Central memory CD8-positive, alpha-beta T cell (primary cell): ENCODE measurements around the gene TRIM34.
"Not testable (repeated sequence)": the region's sequence is repeated elsewhere in the genome, so short reads cannot be mapped to it uniquely, and the experiment has no call there.

Experiments
- ATAC-seq: fragments of 150-1000 bp; cut with Tn5 transposase; replicated peaks from 2 replicates; pipeline ENCODE4 v1.10.0; 2022; ENCODE audit warnings: mild to moderate bottlenecking, moderate FRiP score, moderate number of reproducible peaks; ENCODE audit not compliant: poor library complexity, severe bottlenecking; ENCODE audit errors: extremely low read depth
- DNase-seq, 2 donors: peaks; one replicate each; pipeline ENCODE4 v3.0.0; 2021; ENCODE audit warnings: low spot score in 2 of 2
- H3K27ac Mint-ChIP-seq: one replicate; pipeline ENCODE4 v1.8.0; 2022; ENCODE audit warnings: low read depth, mild to moderate bottlenecking, moderate library complexity, mixed read lengths
- H3K27me3 Mint-ChIP-seq: one replicate; pipeline ENCODE4 v1.8.0; 2022; ENCODE audit warnings: mixed read lengths
- H3K36me3 Mint-ChIP-seq: one replicate; pipeline ENCODE4 v1.8.0; 2022; ENCODE audit warnings: mild to moderate bottlenecking, moderate library complexity, mixed read lengths; ENCODE audit not compliant: insufficient read depth
- H3K4me1 Mint-ChIP-seq: one replicate; pipeline ENCODE4 v1.8.0; 2022; ENCODE audit warnings: mixed read lengths
- H3K4me3 Mint-ChIP-seq: one replicate; pipeline ENCODE4 v1.8.0; 2022; ENCODE audit warnings: mild to moderate bottlenecking, moderate library complexity, mixed read lengths
- H3K9me3 Mint-ChIP-seq: one replicate; pipeline ENCODE4 v1.8.0; 2022; ENCODE audit warnings: mixed read lengths

Gene TRIM34

DNA sequence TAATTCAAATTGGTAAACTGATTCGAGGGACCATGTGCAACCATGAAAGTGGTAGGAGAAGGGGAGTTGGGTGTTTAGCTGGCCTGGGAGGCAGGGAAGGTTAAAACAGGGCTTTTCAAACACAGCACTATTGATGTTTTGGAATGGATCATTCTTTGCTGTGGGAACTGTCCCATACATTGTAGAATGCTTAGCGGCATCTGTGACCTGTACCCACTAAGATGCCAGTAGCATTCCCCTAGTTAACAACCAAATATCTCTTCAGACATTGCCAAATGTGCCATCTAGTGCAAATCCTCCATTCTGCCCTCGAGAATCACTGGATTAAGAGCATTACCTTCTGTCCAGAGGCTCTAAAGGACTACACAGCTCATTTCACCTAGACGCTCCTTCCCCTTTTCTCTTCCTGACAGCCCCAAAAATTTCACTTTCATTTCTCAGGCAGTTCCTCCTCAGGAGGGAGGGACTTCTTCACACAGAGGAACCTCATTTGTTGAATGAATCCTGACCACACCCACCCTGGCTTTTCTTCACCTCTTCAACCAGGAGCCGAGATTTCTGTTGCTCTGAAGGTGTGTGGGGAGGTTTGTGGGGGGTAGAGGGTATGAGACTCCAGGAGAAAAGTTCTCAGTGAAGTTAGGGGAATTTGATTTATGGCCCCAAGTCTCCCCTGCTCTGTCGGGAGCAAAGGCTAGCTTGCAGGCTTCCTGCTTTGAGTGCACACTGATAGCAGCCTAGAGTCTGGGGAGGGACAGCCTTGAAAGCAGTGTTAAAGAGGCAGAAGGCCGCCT lies at the start of gene TRIM34:
TRIM34 (plus strand) TSS at position 513 of the 791 bp plus-strand sequence. CDS start 7,331 bp downstream, outside the sequence.
- peak; percentile 25 to 40 for DNase-seq
- peak; percentile 96 for ATAC-seq
- Mint-ChIP-seq H3K4me3 (peak within 1 kb of the TSS; percentile 81), H3K9me3 (no peaks in the 10 kb centered on the region), H3K4me1 (peaks cover 33% of the 10 kb centered on the region), H3K36me3 (peaks cover 4% of the 10 kb centered on the region), H3K27ac (peak within 1 kb of the TSS; percentile 75), H3K27me3 (no peaks in the 10 kb centered on the region)

GRCh38 chr11:5575152-5575551 lies 49.6 kb upstream of the TRIM34 start:
- H3K27ac Mint-ChIP-seq = no peak overlapping the region
- H3K9me3 Mint-ChIP-seq = no peaks in the 10 kb centered on the region
- H3K27me3 Mint-ChIP-seq = peaks cover 10% of the 10 kb centered on the region
- H3K36me3 Mint-ChIP-seq = no peaks in the 10 kb centered on the region
- DNase-seq (no peak), ATAC-seq (no peak)
- H3K4me3 Mint-ChIP-seq = no peak overlapping the region
- no peaks in the 10 kb centered on the region for H3K4me1 Mint-ChIP-seq

- Mint-ChIP-seq H3K27me3 (no peaks in the 10 kb centered on the region), H3K27ac (no peak overlapping the region), H3K9me3 (no peaks in the 10 kb centered on the region), H3K4me1 (no peaks in the 10 kb centered on the region), H3K4me3 (no peak overlapping the region), H3K36me3 (no peaks in the 10 kb centered on the region)
- ATAC-seq (no peak), DNase-seq (no peak)
Measured at GRCh38 chr11:5577101-5577500, 47.7 kb upstream of the TRIM34 start.

DNA sequence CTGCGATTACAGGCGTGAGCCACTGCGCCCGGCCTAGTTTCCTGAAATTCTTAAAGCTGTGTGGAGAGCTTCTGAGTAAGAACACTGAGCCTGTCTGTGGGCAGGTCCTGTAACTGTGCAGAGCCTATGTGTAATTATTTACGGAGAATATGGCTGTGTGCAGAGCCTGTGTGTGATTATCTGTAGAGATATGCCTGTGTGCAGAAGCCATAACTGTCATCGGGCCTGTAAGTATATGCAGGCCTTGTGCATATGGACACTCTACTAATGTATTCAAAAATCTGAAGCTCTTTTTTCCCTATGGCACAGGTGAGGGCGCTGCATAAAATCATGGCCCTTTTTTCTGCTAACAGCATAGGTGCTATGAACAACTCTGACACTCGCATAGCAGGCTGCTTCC lies 44.2 kb upstream of the TRIM34 start, which contains the start of gene OR52B6:
OR52B6 (plus strand) TSS at position 301 of the 400 bp plus-strand sequence; CDS start at position 301, 0 bp downstream.
- Mint-ChIP-seq H3K4me1 (no peaks in the 10 kb centered on the region), H3K36me3 (no peaks in the 10 kb centered on the region), H3K4me3 (no peak within 1 kb of the TSS), H3K9me3 (no peaks in the 10 kb centered on the region), H3K27ac (no peak within 1 kb of the TSS), H3K27me3 (no peaks in the 10 kb centered on the region)
- no peak for ATAC-seq
- no peak for DNase-seq

DNA sequence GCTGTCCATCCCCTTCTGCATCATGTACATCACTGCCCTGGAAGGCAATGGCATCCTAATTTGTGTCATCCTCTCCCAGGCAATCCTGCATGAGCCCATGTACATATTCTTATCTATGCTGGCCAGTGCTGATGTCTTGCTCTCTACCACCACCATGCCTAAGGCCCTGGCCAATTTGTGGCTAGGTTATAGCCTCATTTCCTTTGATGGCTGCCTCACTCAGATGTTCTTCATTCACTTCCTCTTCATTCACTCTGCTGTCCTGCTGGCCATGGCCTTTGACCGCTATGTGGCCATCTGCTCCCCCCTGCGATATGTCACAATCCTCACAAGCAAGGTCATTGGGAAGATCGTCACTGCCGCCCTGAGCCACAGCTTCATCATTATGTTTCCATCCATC lies 43.8 kb upstream of the TRIM34 start:
- Mint-ChIP-seq H3K27ac (no peak overlapping the region), H3K9me3 (no peaks in the 10 kb centered on the region)

DNA sequence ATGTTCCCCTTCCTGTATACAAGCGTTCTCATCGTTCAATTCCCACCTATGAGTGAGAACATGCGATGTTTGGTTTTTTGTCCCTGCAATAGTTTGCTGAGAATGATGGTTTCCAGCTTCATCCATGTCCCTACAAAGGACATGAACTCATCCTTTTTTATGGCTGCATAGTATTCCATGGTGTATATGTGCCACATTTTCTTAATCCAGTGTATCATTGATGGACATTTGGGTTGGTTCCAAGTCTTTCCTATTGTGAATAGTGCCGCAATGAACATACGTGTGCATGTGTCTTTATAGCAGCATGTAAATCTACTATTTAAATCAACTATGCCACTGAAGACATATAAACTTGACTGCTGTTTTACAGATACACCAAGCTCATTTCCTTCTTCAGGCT lies 40.3 kb upstream of the TRIM34 start:
- not testable (repeated sequence) for H3K4me3 Mint-ChIP-seq, ATAC-seq, H3K9me3 Mint-ChIP-seq, H3K27me3 Mint-ChIP-seq, H3K4me1 Mint-ChIP-seq, DNase-seq, H3K36me3 Mint-ChIP-seq, H3K27ac Mint-ChIP-seq

More for the DNA sequence above, 43.8 kb upstream of the TRIM34 start:
- Mint-ChIP-seq H3K4me1 (no peaks in the 10 kb centered on the region), H3K27me3 (no peaks in the 10 kb centered on the region), H3K4me3 (no peak overlapping the region), H3K36me3 (no peaks in the 10 kb centered on the region)
- DNase-seq (no peak), ATAC-seq (no peak)

DNA sequence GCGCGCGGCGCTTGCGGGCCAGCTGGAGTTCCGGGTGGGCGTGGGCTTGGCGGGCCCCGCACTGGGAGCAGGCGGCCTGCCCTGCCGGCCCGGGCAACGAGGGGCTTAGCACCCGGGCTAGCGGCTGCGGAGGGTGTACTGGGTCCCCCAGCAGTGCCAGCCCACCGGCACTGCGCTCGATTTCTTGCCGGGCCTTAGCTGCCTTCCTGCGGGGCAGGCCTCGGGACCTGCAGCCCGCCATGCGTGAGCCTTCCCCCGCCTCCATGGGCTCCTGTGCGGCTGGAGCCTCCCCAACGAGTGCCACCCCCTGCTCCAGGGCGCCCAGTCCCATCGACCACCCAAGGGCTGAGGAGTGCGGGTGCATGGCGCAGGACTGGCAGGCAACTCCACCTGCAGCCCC lies 34.9 kb upstream of the TRIM34 start:
- not testable (repeated sequence) for H3K4me1 Mint-ChIP-seq, DNase-seq, H3K4me3 Mint-ChIP-seq, H3K36me3 Mint-ChIP-seq, H3K9me3 Mint-ChIP-seq, ATAC-seq, H3K27me3 Mint-ChIP-seq, H3K27ac Mint-ChIP-seq

GRCh38 chr11:5591613-5592012 lies 33.2 kb upstream of the TRIM34 start:
- H3K36me3 Mint-ChIP-seq = no peaks in the 10 kb centered on the region
- peaks cover 7% of the 10 kb centered on the region for H3K27me3 Mint-ChIP-seq
- DNase-seq (no peak), ATAC-seq (no peak)
- no peaks in the 10 kb centered on the region for H3K9me3 Mint-ChIP-seq
- no peak overlapping the region for H3K27ac Mint-ChIP-seq
- no peak overlapping the region for H3K4me3 Mint-ChIP-seq
- H3K4me1 Mint-ChIP-seq = no peaks in the 10 kb centered on the region

GRCh38 chr11:5592615-5593014 lies 32.2 kb upstream of the TRIM34 start:
- H3K4me1 Mint-ChIP-seq = no peaks in the 10 kb centered on the region
- peaks cover 1% of the 10 kb centered on the region for H3K36me3 Mint-ChIP-seq
- peaks cover 17% of the 10 kb centered on the region for H3K27me3 Mint-ChIP-seq
- H3K4me3 Mint-ChIP-seq = no peak overlapping the region
- ATAC-seq = no peak
- no peaks in the 10 kb centered on the region for H3K9me3 Mint-ChIP-seq
- peak overlapping the region; percentile 75 for H3K27ac Mint-ChIP-seq
- DNase-seq = no peak

DNA sequence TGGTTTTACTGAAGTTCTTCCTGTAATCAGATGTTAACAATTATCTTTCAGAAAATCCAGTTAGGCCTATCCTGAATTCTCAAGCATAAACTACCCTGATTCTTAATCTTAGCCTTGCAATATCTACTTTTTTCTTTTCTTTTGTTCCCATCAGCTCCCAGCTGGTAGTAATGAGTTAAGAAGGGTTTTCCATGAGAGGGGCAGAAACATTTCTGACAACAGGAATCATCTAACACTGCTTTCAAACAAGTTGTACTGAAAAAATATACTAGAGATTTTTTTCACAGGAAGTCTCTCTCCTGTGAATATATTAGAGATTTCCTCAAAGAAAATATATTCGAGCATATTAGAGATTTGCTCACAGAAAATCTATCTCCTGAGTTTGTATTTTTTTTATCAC lies 31.7 kb upstream of the TRIM34 start:
- H3K27me3 Mint-ChIP-seq = peaks cover 22% of the 10 kb centered on the region
- ATAC-seq (no peak), DNase-seq (no peak)

DNA sequence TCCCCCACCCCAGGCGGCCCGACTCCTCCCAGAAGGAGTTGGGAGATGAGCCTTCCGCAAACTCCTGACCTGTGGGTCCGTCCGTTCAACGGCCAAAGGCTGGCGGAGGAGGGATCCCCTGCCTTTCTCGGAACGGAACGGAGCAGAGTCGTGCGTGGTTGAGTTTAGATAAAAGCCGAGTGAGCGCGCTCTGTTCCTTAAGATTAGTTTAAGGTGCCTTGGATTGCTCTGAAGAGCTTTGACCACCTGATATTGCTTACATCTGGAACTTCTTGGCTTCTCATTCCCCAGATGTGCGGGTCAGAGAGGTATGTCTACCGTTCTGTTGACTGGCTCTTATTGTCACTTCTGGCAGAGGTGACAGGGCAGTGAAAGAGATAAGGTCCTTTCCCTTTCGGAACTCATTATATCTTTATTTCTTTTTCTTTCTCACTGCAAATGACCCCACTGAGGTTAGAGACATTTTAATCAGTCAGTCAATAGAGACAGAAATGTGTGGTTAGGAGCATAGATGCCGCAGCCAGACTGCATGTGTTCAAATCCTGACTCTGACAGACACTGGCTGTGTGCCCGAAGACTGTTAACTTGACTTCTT lies 28.1 kb upstream of the TRIM34 start, which contains the start of gene TRIM6:
TRIM6 (plus strand) TSS at position 31 of the 595 bp plus-strand sequence; CDS start at position 292, 261 bp downstream.
- no peak within 1 kb of the TSS for H3K27ac Mint-ChIP-seq
- H3K27me3 Mint-ChIP-seq = peaks cover 25% of the 10 kb centered on the region
- H3K4me1 Mint-ChIP-seq = no peaks in the 10 kb centered on the region
- peak within 1 kb of the TSS; percentile 53 for H3K4me3 Mint-ChIP-seq
- peaks cover 1% of the 10 kb centered on the region for H3K36me3 Mint-ChIP-seq
- no peak for DNase-seq
- H3K9me3 Mint-ChIP-seq = no peaks in the 10 kb centered on the region
- ATAC-seq = no peak

More for the DNA sequence above, 31.7 kb upstream of the TRIM34 start:
- H3K9me3 Mint-ChIP-seq = no peaks in the 10 kb centered on the region
- H3K4me3 Mint-ChIP-seq = no peak overlapping the region
- peaks cover 1% of the 10 kb centered on the region for H3K36me3 Mint-ChIP-seq
- peak overlapping the region; percentile 75 for H3K27ac Mint-ChIP-seq
- no peaks in the 10 kb centered on the region for H3K4me1 Mint-ChIP-seq

DNA sequence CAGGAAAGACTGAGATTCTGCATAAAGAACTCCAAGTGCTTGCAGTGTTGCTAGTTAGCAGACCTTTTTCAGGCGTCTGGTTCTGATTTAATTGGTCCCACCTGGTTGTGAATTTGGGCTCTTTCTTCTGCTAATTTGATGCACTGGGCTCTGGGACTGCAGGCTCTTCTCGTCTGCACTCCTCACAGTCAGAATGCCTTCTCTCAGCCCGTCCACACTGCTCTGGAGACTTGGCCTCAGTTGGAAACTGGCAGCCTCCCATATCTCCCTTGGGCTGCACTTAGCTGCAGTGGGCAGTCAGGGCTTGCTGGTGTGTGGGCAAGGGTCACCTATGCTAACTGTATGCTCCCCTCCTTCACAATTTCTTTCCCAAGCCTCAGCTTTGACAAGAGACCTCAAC lies 26.8 kb upstream of the TRIM34 start:
- Mint-ChIP-seq H3K27ac (no peak overlapping the region), H3K9me3 (no peaks in the 10 kb centered on the region), H3K4me1 (no peaks in the 10 kb centered on the region), H3K27me3 (peaks cover 25% of the 10 kb centered on the region), H3K4me3 (no peak overlapping the region), H3K36me3 (peaks cover 1% of the 10 kb centered on the region)
- ATAC-seq (no peak), DNase-seq (no peak)

DNA sequence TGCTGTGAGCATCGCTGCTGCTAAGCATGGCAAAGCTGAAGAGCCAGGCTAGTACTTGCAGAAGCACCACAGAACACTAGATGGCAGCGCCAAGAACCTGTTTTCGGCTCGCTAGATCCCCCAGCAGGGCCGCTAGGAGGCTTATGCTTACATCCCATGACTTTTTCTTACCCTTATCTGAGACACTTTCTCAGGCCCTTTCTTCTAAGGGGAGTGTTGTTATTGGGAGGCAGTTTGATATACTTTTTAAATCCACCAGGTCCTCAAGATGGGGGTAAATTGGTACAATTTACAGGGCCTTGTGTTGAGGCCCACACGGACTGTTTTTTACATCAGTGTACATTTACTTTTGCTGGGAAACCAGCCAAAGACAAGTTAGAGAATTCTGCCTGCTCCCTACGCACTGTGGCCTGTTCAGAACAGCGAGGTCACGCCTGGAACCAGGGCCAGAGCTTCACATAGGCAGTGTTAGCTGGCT lies 24.4 kb upstream of the TRIM34 start:
- ATAC-seq (peak; percentile 78), DNase-seq (peak; percentile 19 to 31)
- Mint-ChIP-seq H3K36me3 (peaks cover 4% of the 10 kb centered on the region), H3K4me1 (no peaks in the 10 kb centered on the region), H3K27ac (no peak overlapping the region), H3K27me3 (peaks cover 25% of the 10 kb centered on the region), H3K4me3 (no peak overlapping the region), H3K9me3 (no peaks in the 10 kb centered on the region)
